GM19468 (cell line): Measurements from ENCODE around the gene IQSEC1.

Experiments
- ATAC-seq: cut with Tn5 transposase; IDR thresholded peaks from one replicate; pipeline ENCODE4 v1.9.1; 2021; ENCODE audit warnings: mild to moderate bottlenecking, moderate library complexity, moderate number of reproducible peaks; ENCODE audit not compliant: unreplicated experiment; ENCODE audit errors: extremely low read depth

Gene IQSEC1

GRCh38 chr3:13073326-13074005, at the start of gene IQSEC1:
TSS of gene IQSEC1 (minus strand) at chr3:13073429. CDS start at chr3:13073014, 415 bp downstream.
- no peak for ATAC-seq

GRCh38 chr3:13122081-13123012, 49.1 kb upstream of the IQSEC1 start:
- no peak for ATAC-seq

- ATAC-seq = no peak
Observed at GRCh38 chr3:13121553-13122001, 48.3 kb upstream of the IQSEC1 start.

- ATAC-seq = no peak
Observed at GRCh38 chr3:13120928-13121552, 47.8 kb upstream of the IQSEC1 start.

- ATAC-seq = no peak
Observed at GRCh38 chr3:13120289-13120927, 47.2 kb upstream of the IQSEC1 start.

GRCh38 chr3:13119471-13120220, 46.4 kb upstream of the IQSEC1 start:
- no peak for ATAC-seq

- no peak for ATAC-seq
Observed at GRCh38 chr3:13116426-13116825, 43.2 kb upstream of the IQSEC1 start.

- no peak for ATAC-seq
Observed at GRCh38 chr3:13115991-13116390, 42.8 kb upstream of the IQSEC1 start.

GRCh38 chr3:13115576-13115910, 42.3 kb upstream of the IQSEC1 start:
- no peak for ATAC-seq

- no peak for ATAC-seq
Observed at GRCh38 chr3:13114811-13115575, 41.8 kb upstream of the IQSEC1 start.

GRCh38 chr3:13113346-13114330, 40.4 kb upstream of the IQSEC1 start:
- no peak for ATAC-seq

- ATAC-seq = no peak
Observed at GRCh38 chr3:13112521-13113345, 39.5 kb upstream of the IQSEC1 start.

- ATAC-seq = no peak
Observed at GRCh38 chr3:13111873-13112520, 38.8 kb upstream of the IQSEC1 start.

- peak; percentile 13 for ATAC-seq
Observed at GRCh38 chr3:13111173-13111872, 38.1 kb upstream of the IQSEC1 start.

- ATAC-seq = peak; percentile 74
Observed at GRCh38 chr3:13110678-13111116, 37.5 kb upstream of the IQSEC1 start.

GRCh38 chr3:13109516-13109915, 36.3 kb upstream of the IQSEC1 start:
- ATAC-seq = no peak
